ENCODE data around the gene GADD45GIP1. TPM values are rescaled to one million over a fixed set of nuclear protein-coding genes. Genes with fewer than 3 reads are reported as not detected.

Gene GADD45GIP1
- total RNA-seq, 1 experiment from 2014 or later, result 36.7 TPM

GRCh38 chr19:13001502-13002165 is 44.6 kb upstream of the GADD45GIP1 start:
- Histone ChIP-seq H3K27me3 (ENCODE audit: control insufficient read depth, insufficient read depth, low read length) (no peaks in the 10 kb centered on the region), H3K27ac (ENCODE audit: low read length) (no peak overlapping the region), H3K36me3 (ENCODE audit: control insufficient read depth, insufficient read depth, low read length) (no peaks in the 10 kb centered on the region), H3K4me1 (ENCODE audit: control insufficient read depth, insufficient read depth, low read length) (peaks cover 39% of the 10 kb centered on the region), H3K9me3 (ENCODE audit: control insufficient read depth, insufficient read depth, low read depth, low read length) (no peaks in the 10 kb centered on the region), H3K4me3 (ENCODE audit: low read depth in 2 of 2, low read length in 2 of 2) (no peak overlapping the region)
- in situ Hi-C loops (cut with HindIII; ENCODE audit: low pct_unique_long_range_greater_than_20kb, low sequenced_read_pairs), result no loop called here
- POLR2A ChIA-PET, result interaction anchor here (0.7 kb wide), 1 partner anchor 41 kb away, joined by 19 read pairs; no protein-coding TSS in a partner anchor
- intact Hi-C loops (cut with micrococcal nuclease; ENCODE audit: unreplicated experiment), result no loop called here
- CTCF ChIA-PET, result no interaction called here
- ATAC-seq, result no peak
- no TSS peak for BruUV-seq (replicated peaks)
- DNase-seq (ENCODE audit: low read depth, low spot score), result no peak
- TF ChIP-seq TCF7L2 (IDR thresholded peaks at IDR 0.05; ENCODE audit: low read depth, low read length) (no peak), CTCF (IDR thresholded peaks at IDR 0.05) (no peak), POLR2AphosphoS5 (IDR thresholded peaks at IDR 0.05; ENCODE audit: low read depth, low read length) (no peak), SIN3A (IDR thresholded peaks at IDR 0.05; ENCODE audit: borderline replicate concordance, insufficient read depth, low read depth, low read length) (no peak)
- TF ChIP-seq, protein P1, sequence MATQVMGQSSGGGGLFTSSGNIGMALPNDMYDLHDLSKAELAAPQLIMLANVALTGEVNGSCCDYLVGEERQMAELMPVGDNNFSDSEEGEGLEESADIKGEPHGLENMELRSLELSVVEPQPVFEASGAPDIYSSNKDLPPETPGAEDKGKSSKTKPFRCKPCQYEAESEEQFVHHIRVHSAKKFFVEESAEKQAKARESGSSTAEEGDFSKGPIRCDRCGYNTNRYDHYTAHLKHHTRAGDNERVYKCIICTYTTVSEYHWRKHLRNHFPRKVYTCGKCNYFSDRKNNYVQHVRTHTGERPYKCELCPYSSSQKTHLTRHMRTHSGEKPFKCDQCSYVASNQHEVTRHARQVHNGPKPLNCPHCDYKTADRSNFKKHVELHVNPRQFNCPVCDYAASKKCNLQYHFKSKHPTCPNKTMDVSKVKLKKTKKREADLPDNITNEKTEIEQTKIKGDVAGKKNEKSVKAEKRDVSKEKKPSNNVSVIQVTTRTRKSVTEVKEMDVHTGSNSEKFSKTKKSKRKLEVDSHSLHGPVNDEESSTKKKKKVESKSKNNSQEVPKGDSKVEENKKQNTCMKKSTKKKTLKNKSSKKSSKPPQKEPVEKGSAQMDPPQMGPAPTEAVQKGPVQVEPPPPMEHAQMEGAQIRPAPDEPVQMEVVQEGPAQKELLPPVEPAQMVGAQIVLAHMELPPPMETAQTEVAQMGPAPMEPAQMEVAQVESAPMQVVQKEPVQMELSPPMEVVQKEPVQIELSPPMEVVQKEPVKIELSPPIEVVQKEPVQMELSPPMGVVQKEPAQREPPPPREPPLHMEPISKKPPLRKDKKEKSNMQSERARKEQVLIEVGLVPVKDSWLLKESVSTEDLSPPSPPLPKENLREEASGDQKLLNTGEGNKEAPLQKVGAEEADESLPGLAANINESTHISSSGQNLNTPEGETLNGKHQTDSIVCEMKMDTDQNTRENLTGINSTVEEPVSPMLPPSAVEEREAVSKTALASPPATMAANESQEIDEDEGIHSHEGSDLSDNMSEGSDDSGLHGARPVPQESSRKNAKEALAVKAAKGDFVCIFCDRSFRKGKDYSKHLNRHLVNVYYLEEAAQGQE (IDR thresholded peaks at IDR 0.05; ENCODE audit: insufficient read depth in 1 of 2, low read depth in 2 of 2, low read length in 1 of 2), result no peak

DNA sequence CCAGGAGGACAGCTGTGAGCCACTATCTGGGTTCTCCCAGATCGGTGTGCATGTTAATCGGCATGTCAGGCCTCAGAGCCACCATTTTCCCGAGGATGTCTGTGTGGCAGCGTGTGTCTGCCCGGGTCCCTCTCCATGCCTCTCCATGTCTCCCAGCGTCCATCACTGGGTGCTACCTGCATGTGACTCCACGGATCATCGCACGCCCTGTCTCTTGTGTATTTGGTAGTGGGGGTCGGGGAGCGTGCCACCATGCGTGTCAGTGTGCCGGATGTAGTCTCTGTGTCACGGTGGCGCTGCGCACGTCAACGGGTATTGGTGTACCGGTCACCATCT is 44.1 kb upstream of the GADD45GIP1 start:
- no peak overlapping the region for H3K27ac ChIP-seq (ENCODE audit: low read length)
- no peak overlapping the region for H3K4me3 ChIP-seq (ENCODE audit: low read depth in 2 of 2, low read length in 2 of 2)
- ATAC-seq (no peak), DNase-seq (ENCODE audit: low read depth, low spot score) (no peak)
- no peaks in the 10 kb centered on the region for H3K27me3 ChIP-seq (ENCODE audit: control insufficient read depth, insufficient read depth, low read length)
- ChIA-PET CTCF (no interaction called here), POLR2A (no interaction called here)
- H3K4me1 ChIP-seq (ENCODE audit: control insufficient read depth, insufficient read depth, low read length), result peaks cover 34% of the 10 kb centered on the region
- TF ChIP-seq CTCF (IDR thresholded peaks at IDR 0.05) (no peak), TCF7L2 (IDR thresholded peaks at IDR 0.05; ENCODE audit: low read depth, low read length) (no peak), POLR2AphosphoS5 (IDR thresholded peaks at IDR 0.05; ENCODE audit: low read depth, low read length) (no peak), SIN3A (IDR thresholded peaks at IDR 0.05; ENCODE audit: borderline replicate concordance, insufficient read depth, low read depth, low read length) (no peak)
- TF ChIP-seq, protein P1 (IDR thresholded peaks at IDR 0.05; ENCODE audit: insufficient read depth in 1 of 2, low read depth in 2 of 2, low read length in 1 of 2), result no peak
- H3K36me3 ChIP-seq (ENCODE audit: control insufficient read depth, insufficient read depth, low read length), result no peaks in the 10 kb centered on the region
- intact Hi-C loops (cut with micrococcal nuclease; ENCODE audit: unreplicated experiment) (no loop called here), in situ Hi-C loops (cut with HindIII; ENCODE audit: low pct_unique_long_range_greater_than_20kb, low sequenced_read_pairs) (no loop called here)
- no TSS peak for BruUV-seq (replicated peaks)
- H3K9me3 ChIP-seq (ENCODE audit: control insufficient read depth, insufficient read depth, low read depth, low read length), result no peaks in the 10 kb centered on the region

Data from Panc1 (cell line).